Kidney (tissue), 14 donors: Measurements from ENCODE around the gene CPED1. TPM values are rescaled to one million over a fixed set of nuclear protein-coding genes. Genes with fewer than 3 reads are reported as not detected.

Source experiments
- DNase-seq, 5 donors: peaks; one replicate each; pipeline ENCODE4 v3.0.0-alpha.2; 2013 to 2020
- FAIRE-seq: peaks from 2 replicates; lab custom pipeline; 2012; peaks lifted over from hg19 to GRCh38; lab: Jason Lieb, UNC
- H3K27ac ChIP-seq, 2 donors: one replicate each; pipeline ENCODE4 v1.7.0; 2013; ENCODE audit warnings: low read depth in 2 of 2, low read length in 2 of 2, inconsistent platforms in 1 of 2
- H3K27me3 ChIP-seq: one replicate; pipeline ENCODE4 v1.7.1; 2013; ENCODE audit warnings: low read length, inconsistent platforms; ENCODE audit not compliant: control insufficient read depth, insufficient read depth
- H3K36me3 ChIP-seq, 3 donors: one replicate each; pipeline versions ENCODE4 v1.7.0 to v1.7.1; 2013; ENCODE audit warnings: low read length in 3 of 3, control low read depth in 1 of 3, inconsistent platforms in 1 of 3; ENCODE audit not compliant: insufficient read depth in 3 of 3, control insufficient read depth in 2 of 3
- H3K4me1 ChIP-seq, 3 donors: one replicate each; pipeline versions ENCODE4 v1.7.0 to v1.7.1; 2013; ENCODE audit warnings: low read length in 3 of 3, inconsistent platforms in 1 of 3, low read depth in 1 of 3; ENCODE audit not compliant: control insufficient read depth in 2 of 3, insufficient read depth in 2 of 3
- H3K4me3 ChIP-seq, 3 donors: one replicate each; pipeline versions ENCODE4 v1.7.0 to v1.8.1; 2013; ENCODE audit warnings: low read length in 3 of 3, control low read depth in 1 of 3, inconsistent platforms in 1 of 3
- H3K9ac ChIP-seq, 3 donors: one replicate each; pipeline versions ENCODE4 v1.7.0 to v1.7.1; 2013; ENCODE audit warnings: low read length in 3 of 3, control low read depth in 1 of 3, inconsistent platforms in 1 of 3
- H3K9me3 ChIP-seq, 3 donors: one replicate each; pipeline versions ENCODE4 v1.7.0 to v1.7.1; 2013; ENCODE audit warnings: low read length in 3 of 3, control low read depth in 1 of 3, inconsistent platforms in 1 of 3; ENCODE audit not compliant: control insufficient read depth in 2 of 3, insufficient read depth in 1 of 3
- intact Hi-C: fragments of 100-400 bp; cut with DNase I; formaldehyde crosslinking; loops from one replicate; pipeline ENCODE4 v1.11.1; 2022
- polyA plus RNA-seq: library from polyadenylated mRNA; stranded (reverse); fragments of 350-450 nt; fragmentation: Illumina TruSeq; extraction: RNeasy Lipid Tissue Mini Kit (QIAGEN cat#74804); gene quantifications from one replicate; pipeline ENCODE4 v1.2.3, GENCODE V29; 2014; ENCODE audit warnings: low read depth, low replicate concordance; ENCODE audit not compliant: insufficient read depth
- total RNA-seq: library from RNA; stranded (reverse); fragmentation: NEBNext Ultra II Directional; extraction: Animal tissue kit (Norgen Biotek cat#: 25700); gene quantifications from one replicate; pipeline ENCODE4 v1.2.1, GENCODE V29; 2021
- TF ChIP-seq, protein P1 (sequence below): IDR thresholded peaks from 3 replicates; pipeline ENCODE4 v1.5.1; 2012; ENCODE audit warnings: mild to moderate bottlenecking, moderate library complexity, borderline replicate concordance; ENCODE audit not compliant: insufficient read depth; ENCODE audit errors: extremely low read depth
- donor health status: control.
- donor health status: control.
- donor health status: control.
- donor health status: control.
- donor health status: control.
- donor health status: DM: yes; HTN: yes; CAD: no.
- donor health status: Normal renal cell carcinoma (clear cell type).

CPED1 gene
- total and polyA plus RNA-seq, 2 donors from 2014 or later, result 2.9 to 16.9 TPM

DNA sequence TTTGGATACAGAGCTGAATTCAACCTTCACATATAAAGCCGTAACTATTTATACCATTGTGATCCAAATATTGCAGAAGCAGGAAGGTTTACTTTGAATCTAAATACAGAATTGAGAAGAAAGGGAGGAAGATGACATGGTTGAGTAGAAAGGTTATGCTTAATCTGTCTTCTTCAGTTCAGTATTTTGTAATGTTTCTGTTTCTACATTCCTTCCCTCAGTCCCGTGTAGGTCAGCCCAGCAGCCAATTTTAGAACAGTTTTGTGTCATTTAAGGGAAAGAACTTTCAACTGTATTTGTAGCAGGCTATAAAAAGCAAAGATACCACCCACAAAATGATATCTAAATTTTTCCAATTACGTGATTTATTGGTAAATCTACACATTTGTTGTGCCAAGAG, 97.4 kb downstream of the CPED1 start:
- H3K27me3 ChIP-seq, result no peaks in the 10 kb centered on the region
- no peaks in the 10 kb centered on the region for H3K9me3 ChIP-seq
- DNase-seq (no peak), FAIRE-seq (no peak)
- H3K9ac ChIP-seq, result no peak overlapping the region
- TF ChIP-seq, protein P1, sequence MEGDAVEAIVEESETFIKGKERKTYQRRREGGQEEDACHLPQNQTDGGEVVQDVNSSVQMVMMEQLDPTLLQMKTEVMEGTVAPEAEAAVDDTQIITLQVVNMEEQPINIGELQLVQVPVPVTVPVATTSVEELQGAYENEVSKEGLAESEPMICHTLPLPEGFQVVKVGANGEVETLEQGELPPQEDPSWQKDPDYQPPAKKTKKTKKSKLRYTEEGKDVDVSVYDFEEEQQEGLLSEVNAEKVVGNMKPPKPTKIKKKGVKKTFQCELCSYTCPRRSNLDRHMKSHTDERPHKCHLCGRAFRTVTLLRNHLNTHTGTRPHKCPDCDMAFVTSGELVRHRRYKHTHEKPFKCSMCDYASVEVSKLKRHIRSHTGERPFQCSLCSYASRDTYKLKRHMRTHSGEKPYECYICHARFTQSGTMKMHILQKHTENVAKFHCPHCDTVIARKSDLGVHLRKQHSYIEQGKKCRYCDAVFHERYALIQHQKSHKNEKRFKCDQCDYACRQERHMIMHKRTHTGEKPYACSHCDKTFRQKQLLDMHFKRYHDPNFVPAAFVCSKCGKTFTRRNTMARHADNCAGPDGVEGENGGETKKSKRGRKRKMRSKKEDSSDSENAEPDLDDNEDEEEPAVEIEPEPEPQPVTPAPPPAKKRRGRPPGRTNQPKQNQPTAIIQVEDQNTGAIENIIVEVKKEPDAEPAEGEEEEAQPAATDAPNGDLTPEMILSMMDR, result no peak
- intact Hi-C loops, result no loop called here
- H3K36me3 ChIP-seq, result no peaks in the 10 kb centered on the region
- H3K27ac ChIP-seq, result no peak overlapping the region
- peaks cover 0 to 2% (median 0%) of the 10 kb centered on the region in 3 donors for H3K4me1 ChIP-seq
- H3K4me3 ChIP-seq, result no peak overlapping the region

DNA sequence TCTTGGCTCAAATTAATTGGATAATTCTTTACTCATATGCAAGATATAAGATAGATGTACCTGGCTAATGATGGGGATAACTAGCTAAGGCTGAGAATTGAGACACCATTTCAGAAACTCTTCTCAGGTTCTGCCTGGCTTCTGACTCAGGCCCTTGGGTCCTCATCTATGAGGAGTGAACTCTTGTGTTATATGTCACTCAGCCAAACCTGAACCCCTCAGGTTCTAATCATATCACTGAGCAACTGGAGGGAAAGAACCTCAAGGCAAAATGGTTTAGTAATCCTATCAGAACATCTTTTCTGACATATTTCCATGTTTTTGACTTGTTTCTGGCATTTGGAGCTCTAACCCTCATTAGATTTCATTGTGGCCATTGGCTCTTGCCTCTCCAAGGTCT, 100.4 kb downstream of the CPED1 start:
- H3K9ac ChIP-seq, result no peak overlapping the region
- no peak overlapping the region for H3K27ac ChIP-seq
- H3K9me3 ChIP-seq, result no peaks in the 10 kb centered on the region
- no peak overlapping the region for H3K4me3 ChIP-seq
- FAIRE-seq, result no peak
- peaks cover 0 to 2% (median 0%) of the 10 kb centered on the region in 3 donors for H3K4me1 ChIP-seq
- TF ChIP-seq, protein P1, result no peak
- no peaks in the 10 kb centered on the region for H3K27me3 ChIP-seq
- no peak for DNase-seq
- no peaks in the 10 kb centered on the region for H3K36me3 ChIP-seq
- intact Hi-C loops, result no loop called here

DNA sequence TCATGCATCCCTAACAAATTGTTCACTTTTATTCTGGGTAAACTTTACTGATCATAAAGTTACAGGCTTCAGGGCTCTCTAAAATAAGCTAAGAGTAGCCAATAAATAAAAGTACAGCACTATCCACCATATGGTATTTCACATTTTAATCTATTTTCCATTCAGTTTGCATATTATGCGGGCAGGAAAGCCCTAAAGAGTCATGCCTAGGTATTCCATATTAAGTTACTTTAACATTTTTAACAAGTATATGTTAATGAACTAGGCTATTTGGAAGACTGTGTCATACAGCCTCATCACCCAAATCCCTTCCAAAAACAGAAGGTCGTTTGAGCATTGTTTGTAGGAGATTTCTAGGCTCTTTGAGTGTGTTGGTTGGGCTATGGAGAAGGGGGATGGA, 106.3 kb downstream of the CPED1 start:
- no peaks in the 10 kb centered on the region for H3K9me3 ChIP-seq
- no peak for FAIRE-seq
- TF ChIP-seq, protein P1, result no peak
- H3K27ac ChIP-seq, result no peak overlapping the region
- H3K9ac ChIP-seq, result no peak overlapping the region
- intact Hi-C loops, result no loop called here
- no peak overlapping the region for H3K4me3 ChIP-seq
- H3K36me3 ChIP-seq, result no peaks in the 10 kb centered on the region
- no peak for DNase-seq
- no peaks in the 10 kb centered on the region for H3K4me1 ChIP-seq
- H3K27me3 ChIP-seq, result no peaks in the 10 kb centered on the region

DNA sequence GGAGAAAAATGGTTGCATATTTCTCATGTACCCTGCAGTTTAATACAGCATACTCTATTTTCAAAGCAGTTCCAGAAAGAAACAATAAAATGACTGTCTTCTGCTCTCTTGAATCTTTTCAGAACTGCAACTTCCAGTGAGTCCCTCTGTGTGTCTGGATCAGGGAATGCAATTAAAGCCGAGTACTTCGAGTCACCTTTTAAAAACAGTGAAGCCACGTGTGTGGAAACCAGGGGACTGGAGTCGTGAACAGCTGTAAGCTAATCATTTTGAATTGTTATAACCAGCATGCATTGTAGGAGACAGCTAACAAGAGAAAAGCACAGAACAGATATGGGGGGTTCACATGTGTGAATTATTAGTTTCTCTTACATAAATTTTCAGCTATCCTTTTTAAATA, 109.1 kb downstream of the CPED1 start:
- Histone ChIP-seq H3K4me1 (no peaks in the 10 kb centered on the region), H3K27ac (no peak overlapping the region), H3K9ac (no peak overlapping the region), H3K27me3 (no peaks in the 10 kb centered on the region), H3K36me3 (no peaks in the 10 kb centered on the region), H3K4me3 (no peak overlapping the region), H3K9me3 (no peaks in the 10 kb centered on the region)
- intact Hi-C loops, result no loop called here
- TF ChIP-seq, protein P1, result no peak
- FAIRE-seq (no peak), DNase-seq (no peak)
